Femur (tissue), 1 donor: Measurements from ENCODE around the gene SLC25A13.
"Not testable (repeated sequence)": the region's sequence is repeated elsewhere in the genome, so short reads cannot be mapped to it uniquely, and the experiment has no call there.

ENCODE experiments used
- DNase-seq: peaks from one replicate; pipeline ENCODE4 v3.0.0-alpha.2; 2017

The SLC25A13 gene

DNA sequence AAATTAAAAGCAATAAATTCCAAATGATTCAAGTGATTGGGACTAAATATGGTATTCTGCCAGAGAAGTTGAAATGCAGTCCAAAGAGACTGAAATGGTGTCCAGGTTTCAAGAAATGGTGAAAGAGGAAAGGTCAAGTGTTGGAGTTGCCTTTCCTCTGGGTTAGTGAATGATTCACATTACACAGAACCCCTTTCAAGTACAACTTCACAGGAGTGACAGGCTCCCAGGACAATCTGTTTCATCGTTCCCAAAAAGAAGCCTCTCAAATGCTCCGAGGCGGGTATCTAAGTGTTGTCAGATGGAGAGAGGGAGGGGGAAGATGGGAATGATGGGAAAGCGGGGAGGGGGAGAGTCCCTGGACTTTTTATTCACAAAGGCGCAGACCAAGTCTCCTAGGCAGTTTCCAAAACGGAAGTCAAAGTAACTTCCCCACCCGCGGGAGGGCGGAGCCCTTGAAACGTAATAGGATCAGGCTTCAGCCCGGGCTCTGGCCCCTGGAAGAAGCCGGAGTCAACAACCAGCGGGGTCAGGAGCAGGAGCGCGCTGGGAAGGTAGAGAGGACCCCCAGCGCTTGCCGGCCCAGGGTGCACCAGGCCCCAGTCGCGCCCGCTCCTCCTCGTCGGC is 754 bp downstream of the SLC25A13 start:
- peak; percentile 92 for DNase-seq

DNA sequence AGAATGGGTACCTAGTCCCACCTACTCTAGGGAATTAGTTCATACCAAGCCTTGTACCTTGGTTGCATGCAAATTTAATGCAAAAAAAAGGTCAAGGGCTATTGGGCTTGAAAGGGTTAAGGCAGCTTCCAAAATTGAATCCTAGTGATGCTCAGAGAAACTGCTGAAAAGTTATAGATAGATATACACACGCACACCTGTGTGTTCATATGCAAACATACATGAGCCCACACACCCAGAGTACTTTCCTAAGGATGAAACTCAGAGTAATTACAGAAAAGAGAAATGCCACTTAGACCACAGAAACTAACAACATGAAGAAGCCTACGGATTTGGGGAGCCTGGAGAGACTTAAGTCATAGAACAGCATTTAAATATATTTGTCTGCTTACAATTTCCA is 1.5 kb downstream of the SLC25A13 start:
- DNase-seq, result no peak

DNA sequence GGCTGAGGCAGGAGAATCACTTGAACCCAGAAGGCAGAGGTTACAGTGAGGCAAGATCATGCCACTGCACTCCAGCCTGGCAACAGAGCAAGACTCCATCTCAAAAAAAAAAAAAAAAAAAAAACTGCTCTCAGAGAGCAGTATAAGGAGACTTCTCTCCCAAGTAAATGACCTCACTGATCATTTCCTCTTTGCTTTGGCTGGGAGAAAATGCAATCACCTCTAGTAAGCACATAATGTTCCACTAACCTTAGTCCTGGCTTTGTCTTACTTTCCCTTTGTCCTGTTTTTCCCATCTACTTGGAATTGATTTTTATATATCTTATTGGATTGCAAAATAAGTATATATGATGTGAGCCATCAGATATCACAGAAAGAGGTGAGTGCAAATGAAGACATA is 2.5 kb downstream of the SLC25A13 start:
- no peak for DNase-seq

DNA sequence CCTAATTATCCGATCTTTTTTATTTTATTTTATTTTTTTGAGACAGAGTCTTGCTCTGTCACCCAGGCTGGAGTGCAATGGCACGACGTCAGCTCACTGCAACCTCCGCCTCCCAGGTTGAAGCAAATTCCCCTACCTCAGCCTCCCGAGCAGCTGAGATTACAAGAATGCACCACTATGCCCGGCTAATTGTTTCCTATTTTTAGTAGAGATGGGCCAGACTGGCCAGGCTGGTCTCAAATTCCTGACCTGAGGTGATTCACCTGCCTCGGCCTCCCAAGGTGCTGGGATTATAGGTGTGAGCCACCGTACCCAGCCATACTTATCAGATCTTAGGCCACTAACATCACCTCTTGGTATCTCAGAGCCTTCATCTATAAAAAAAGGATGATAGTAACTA is 4.9 kb downstream of the SLC25A13 start:
- DNase-seq, result no peak

DNA sequence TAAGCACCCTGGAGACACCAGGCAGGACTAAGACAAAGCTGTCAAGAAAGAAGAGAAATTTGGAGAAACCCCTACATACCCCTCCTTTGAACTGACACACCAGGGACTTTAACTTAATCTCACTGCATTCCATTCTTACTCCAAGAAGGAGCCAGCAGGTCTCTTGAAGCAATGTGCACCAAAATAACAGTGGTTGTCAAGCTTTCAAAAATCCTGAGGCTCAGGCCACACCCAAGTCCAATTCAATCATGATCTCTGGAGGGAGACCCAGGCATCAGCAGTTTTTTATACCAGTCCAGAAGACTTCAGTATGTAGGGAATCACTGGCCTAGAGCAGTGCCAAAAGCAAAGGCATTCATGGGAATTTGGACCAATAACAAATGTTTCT is 6.8 kb downstream of the SLC25A13 start:
- DNase-seq, result no peak

DNA sequence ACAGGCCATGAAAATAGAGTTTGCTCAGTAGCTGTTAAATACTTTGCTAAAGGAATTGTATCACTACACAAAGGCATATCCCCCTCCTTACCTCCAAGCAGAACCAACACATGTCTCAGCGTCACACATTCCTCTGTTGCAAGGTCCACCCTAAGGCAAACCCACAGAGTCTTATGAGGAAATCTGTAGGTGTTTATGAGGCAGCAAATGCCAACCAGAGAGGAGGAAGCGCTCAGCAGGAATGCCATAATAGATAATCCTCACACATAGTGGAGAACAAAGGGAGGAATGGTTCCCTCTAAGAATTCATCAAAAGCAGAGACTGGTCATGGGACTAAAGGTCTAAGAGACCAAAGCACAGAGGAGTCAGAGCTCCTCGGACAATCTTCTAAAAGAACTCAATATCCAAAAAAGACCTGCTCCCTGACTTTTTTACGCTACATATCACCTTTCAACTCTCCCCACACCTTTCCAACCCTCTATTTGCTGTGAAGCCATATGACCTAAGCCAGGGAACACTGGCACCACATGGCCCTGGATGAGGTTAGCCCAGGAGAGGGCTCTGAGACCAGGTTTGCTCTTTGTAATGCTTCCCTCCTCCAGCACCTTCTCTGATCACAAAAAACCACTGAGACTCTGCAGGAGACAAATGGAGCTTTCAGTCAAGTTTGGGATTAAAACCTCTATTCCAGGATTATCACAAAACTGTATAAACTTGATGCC is 7.3 kb downstream of the SLC25A13 start:
- no peak for DNase-seq

DNA sequence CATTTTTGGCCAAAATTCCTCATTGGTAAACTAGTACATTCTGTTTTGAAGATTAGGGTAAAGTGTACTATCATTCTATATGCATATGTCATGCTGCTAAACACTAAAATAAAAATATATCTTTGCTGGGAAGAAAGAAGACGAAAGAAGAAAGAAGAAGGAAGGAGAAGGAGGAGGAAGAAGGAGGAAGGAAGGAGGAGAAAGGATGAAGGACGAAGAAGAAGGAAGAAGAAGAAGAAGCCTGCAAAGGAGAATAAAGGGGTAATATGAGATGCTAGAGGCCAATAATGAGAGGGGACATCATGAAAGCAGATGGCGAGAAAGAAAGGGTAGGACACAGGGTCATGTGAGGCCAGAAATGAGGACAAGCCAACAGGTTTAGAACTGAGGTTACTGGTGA is 8.0 kb downstream of the SLC25A13 start:
- no peak for DNase-seq

DNA sequence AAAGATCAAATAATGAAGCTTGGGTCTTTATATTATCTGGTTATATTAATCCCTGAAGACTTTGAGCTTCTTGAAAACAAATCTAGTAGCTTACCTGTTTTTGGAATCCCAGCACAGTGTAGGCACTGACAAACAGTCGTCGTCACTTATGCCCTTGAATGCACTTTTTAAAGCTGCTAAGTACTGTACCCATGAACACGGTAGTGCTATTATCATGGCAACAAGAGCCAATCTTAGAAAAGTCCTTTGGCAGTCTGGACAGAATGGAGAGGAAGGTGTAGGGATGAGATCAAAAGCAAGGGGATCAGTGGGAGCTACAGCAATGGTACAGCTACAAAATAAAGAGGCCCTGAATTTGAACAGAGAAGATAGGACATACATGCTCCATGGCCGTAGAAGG is 9.4 kb downstream of the SLC25A13 start:
- DNase-seq, result no peak

DNA sequence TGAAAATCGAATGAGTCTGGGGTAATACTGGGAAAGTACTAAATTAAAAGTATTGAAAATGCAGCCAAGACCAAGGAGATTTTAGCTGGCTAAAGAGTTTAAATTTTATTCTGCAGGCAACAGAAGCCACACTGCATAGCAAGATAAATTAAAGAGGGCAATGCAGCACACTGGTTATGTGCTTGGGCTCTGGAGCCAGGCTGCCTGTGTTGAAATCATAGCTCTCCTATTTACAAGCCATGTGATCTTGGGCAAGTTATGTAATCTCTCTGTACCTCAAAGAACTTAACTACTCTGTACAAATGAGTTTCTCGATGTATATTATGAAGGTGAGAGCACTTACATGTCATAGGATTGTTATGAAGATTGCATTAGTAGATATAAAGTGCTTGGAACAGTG is 9.9 kb downstream of the SLC25A13 start:
- no peak for DNase-seq

DNA sequence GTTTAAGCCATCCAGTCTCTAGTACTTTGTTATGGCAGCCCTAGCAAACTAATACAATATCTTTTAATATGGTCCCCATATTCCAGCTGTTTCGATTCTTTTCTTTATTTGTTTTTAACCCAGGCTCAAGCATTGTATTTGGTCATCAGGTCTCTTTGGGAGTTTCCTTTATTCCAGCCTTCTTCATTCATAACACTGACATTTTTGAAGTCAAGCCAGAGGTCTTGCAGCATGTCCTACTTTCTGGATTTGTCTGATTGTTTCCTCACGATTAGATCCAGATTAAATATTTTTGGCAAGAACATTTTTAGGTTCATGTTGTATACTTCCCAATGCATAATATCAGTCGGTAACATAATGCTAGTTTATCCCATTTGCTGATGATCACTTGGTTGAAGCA is 11.8 kb downstream of the SLC25A13 start:
- no peak for DNase-seq

DNA sequence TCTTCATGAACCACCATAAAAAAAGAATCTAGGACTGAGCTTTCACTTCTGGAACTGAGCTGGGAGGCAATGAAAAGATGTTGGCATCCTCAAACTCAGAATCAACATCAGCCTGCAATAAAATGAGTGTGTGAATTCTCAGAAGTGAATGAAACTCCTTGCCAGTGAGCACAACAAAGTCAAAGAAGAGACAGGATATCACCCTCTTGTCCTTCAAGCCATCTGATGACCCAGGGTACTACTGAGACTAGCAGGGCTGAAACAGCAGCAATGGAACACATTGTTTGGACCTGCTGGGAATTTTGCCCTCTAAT is 13.0 kb downstream of the SLC25A13 start:
- no peak for DNase-seq

DNA sequence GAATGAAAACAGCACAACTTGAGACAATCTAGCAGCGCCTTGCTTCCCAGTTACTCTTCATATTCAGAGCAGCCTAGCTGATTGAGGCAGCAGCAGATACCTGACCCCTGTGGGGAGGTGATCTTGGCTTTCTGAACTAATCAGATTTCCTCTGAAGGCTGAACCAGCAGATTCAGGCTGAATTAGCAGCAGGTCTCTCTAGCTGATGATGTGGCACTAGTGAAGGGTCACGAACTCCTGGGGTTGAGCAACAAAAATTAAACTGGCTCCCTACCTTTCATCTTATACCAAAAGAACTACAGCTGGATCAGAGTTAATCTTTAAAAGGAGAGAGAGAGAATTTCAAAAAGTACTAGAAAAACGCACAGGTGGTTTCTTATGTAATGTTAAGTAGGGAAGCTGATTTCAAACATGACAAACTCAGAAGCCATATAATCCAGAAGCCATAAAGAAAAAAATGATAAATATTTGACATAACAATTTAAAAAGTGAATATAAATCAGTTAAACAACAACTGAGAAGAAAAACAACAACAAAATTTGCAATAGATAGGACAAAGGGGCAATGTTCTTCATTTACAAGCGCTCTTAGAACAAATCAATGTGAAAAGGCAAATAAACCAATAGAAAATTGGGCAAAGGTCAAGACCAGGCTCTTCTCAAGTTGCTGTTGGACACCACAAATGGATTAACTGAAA is 13.5 kb downstream of the SLC25A13 start:
- no peak for DNase-seq

DNA sequence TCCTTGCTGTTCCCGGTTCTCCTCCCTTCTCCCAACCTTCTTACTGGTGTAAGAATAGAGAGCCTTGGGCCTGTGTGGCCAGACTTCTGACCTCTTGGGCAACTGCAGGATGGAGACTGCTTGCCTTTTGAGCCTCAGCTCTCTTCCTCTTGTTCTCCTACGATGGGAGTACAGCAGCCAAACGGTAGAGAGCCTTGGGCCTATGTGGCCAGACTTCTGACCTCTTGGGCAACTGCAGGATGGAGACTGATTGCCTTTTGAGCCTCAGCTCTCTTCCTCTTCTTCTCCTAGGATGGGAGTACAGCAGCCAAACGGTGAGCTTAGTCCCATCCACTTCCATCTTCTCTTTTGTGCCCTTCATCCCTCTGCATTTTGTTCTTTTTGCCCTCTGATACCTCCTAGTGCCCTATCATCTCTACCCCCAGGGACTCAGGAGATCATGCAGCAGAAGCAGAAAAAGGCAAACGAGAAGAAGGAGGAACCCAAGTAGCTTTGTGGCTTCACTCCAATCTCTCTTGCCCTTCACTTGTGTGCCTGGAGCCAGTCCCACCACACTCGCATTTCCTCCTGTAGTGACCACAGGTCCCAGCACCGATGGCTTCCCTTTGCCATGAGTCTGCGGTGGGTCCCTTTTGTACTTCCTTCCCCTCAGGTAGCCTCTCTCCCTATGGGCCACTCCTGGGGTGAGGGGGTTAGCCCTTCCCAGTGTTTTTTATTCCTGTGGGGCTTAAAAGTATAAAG is 15.3 kb downstream of the SLC25A13 start:
- no peak for DNase-seq

DNA sequence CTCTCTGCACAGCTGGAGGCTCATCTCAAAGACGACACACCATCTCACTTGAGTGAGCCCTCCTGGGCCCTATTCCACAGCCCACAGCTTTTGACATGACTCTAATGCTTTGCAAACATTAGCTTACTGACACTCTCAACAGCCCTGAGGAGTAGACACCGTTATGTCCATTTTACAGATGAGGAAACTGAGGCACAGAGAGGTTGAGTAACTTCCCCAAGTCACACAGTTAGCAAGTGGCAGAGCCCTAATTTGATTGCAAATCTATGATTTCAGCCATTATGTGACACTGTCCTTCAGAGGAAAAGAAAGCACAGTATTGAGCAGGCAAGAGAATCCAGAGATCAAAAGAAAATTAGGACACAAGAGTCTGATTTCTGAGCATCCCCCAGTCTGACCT is 16.0 kb downstream of the SLC25A13 start:
- no peak for DNase-seq

DNA sequence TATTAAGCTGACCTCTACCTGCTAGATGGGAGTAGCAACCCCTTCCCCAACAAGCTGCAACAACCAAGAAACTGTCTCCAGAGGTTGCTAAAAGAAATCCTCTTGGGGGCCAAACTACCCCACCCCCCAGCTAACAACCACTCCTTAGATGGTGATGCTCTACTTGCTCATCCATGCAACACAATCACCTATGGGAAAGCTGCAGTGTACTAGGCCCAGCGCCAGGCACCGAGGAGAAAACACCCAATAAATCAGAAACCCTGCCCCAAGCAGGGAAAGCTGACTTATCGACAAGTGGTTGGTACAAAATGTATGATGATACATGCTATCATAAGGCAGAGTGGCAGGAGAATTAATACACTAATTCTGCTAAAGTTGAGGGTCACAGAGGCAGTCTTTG is 17.3 kb downstream of the SLC25A13 start:
- no peak for DNase-seq

DNA sequence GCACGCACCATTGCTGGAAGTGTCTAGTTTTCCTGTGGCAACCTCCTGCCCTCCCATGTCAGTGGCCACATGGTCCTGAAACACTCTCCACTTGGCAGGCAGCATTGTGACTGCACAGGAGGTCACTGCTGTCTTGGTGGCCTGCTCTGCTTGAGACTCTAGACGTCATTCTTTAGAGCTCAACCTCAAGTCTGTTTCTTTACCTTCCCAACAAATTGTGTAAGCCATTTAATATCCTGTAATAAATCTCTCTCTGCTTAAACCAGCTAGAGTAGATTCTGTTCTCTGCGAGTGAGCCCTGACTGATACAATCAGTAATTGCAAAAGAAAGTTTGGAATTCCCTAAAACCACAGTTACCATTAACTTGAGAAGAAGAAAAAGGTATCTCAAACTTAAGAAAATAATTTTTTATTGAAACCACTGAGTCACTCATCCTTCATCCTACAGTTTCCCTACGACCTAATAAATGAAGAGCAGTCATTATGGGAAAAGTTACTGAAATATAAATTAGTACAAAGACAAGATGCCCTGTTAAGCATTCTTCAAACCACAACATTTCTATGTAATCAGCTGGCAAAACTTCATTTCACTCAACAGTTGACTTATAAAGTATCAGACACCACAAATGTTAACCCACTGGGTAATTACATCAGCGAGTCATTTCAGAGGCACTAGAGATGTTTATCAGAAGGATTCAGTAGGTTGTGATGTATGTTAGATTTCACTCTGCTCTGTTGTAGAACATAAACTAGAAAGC is 18.0 kb downstream of the SLC25A13 start:
- DNase-seq, result no peak

DNA sequence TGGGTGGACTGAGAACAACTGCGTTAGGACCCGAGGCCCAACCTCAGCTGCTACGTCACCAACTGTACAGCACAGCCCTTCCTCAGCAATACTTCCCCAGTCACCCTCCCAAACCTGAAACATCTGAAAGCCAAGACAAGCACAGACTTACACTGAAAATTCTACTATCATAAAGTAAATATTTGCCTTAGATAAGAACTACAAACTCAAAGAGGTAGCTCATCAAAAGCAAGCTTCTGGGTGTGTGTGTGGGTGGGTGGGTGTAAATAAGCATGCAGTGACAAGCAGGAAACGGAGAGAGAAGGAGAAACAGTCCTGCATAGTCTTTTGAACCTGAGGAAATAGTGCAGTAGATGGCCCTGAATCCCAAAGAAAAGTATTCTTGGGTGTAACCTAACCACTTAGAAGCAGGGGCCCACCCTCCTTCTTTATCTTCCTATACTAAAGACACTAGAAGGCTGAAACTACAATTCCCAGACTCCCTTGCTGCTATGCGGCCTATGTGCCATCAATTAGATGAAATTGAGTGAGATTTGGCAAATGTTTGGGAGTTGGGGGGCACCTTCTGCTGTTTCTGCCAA is 18.7 kb downstream of the SLC25A13 start:
- no peak for DNase-seq

DNA sequence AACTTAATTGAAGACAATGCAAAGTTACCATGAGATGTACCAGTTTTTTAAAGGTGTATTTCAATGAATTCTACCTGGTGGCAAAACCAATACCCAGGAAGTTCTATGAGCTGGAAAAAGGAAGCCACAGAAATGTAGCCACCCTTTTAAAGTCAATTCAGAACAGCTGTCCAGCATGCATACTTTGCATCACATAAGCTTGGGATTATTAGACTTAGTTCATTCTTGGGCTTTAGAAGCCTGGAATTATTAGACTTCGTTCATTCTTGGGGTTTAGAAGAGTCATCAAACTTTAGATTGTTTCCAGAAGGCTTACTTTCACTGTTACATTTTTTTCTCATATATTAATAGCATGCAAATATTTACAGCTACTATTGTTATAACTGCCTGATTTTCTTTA is 20.9 kb downstream of the SLC25A13 start:
- no peak for DNase-seq

DNA sequence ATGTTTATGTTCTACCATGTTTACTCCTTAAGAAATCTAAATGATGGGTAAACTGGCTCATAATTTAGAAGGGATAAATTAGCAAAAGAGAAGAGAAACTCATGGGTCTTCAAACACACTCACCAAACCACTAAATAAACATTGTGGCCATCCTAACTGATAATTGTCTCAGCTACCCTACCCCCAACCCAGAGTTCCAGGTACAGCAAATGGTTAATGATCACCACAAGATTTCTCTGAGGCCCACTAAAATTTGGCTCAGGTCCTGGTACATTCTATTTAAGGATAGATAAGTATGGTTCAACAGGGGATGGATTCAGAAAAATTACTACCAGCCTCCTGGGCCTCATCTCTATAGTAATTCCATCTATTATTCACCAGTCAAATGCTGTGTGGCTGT is 21.4 kb downstream of the SLC25A13 start:
- DNase-seq, result no peak

DNA sequence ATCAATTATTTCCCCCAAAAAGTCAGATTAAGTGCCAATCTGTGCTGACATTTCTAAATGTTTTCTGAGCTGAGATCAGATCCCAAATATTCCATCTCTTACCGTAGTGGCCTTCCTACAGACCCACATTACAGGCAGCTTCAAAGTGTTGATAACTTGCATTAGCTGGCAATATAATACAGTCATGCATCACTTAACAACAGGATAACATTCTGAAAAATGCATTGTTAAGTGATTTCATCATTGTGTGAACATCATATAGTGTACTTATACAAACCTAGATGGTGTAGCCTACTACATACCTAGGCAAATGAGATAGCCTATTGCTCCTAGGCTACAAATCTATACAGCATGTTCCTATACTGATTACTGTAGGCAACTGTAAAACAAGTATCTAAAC is 22.4 kb downstream of the SLC25A13 start:
- no peak for DNase-seq

DNA sequence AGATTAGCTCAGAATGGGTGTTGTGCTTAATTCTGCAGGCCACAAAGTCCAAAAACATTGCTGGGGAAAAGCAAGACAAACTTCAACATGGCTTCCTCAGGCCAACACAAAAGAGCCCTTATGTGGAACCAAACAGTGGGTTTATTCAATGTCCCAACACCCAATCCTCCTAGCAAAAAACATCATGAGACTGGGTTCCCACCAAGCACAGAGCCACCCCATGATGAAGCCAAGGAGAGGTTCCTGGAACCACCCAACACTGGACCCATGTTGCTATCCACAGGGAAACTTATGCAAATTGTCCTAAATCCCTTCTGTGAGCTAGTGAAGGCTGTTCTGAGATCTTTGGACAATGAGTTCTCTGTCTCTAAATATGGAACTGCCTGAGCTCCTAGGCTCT is 24.0 kb downstream of the SLC25A13 start:
- DNase-seq, result no peak

DNA sequence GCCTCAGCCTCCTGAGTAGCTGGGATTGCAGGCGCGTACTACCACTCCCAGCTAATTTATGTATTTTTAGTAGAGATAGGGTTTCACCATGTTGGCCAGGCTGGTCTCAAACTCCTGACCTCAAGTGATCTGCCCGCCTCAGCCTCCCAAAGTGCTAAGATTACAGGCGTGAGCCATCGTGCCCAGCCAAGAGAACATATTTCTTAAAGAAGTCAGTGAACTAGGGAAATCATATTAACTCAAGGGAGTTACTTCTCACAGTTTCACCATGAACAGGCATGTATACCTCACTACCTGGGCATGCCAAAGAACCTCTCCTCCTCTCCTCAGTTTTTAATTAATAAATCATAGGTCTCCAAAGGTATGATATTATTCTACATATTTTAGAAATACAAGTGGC is 24.5 kb downstream of the SLC25A13 start:
- DNase-seq, result not testable (repeated sequence)

DNA sequence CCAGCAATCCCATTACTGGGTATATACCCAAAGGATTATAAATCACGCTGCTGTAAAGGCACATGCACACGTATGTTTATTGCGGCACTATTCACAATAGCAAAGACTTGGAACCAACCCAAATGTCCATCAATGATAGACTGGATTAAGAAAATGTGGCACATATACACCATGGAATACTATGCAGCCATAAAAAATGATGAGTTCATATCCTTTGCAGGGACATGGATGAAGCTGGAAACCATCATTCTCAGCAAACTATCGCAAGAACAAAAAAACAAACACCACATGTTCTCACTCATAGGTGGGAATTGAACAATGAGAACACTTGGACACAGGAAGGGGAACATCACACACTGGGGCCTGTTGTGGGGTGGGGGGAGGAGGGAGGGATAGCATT is 28.0 kb downstream of the SLC25A13 start:
- DNase-seq, result not testable (repeated sequence)
